ENCODE measurements around the gene CNTN5. TPM values are rescaled to one million over a fixed set of nuclear protein-coding genes. Genes with fewer than 3 reads are reported as not detected.

CNTN5 gene
- total RNA-seq, 1 experiment from 2014 or later, result not detected

- Histone ChIP-seq H3K79me1 (ENCODE audit: insufficient read depth, low read depth, low read length, poor library complexity, severe bottlenecking) (no peaks in the 10 kb centered on the region), H3K18ac (ENCODE audit: insufficient read length, low read depth, low read length) (no peak overlapping the region), H4K91ac (ENCODE audit: insufficient read length, low read depth, low read length) (no peak overlapping the region), H4K5ac (ENCODE audit: insufficient read length, low read depth, low read length) (no peak overlapping the region), H4K20me1 (ENCODE audit: control insufficient read depth, insufficient read depth, insufficient read length) (no peaks in the 10 kb centered on the region), H2AK5ac (ENCODE audit: insufficient read length, low read length) (no peak overlapping the region), H3K79me2 (ENCODE audit: insufficient read depth, low read length) (no peaks in the 10 kb centered on the region), H2BK5ac (ENCODE audit: insufficient read length, low read length) (no peak overlapping the region), H3K27ac (ENCODE audit: insufficient read length, low read depth, low read length) (no peak overlapping the region), H3K56ac (ENCODE audit: insufficient read length, low read depth, low read length) (no peak overlapping the region), H3K27me3 (ENCODE audit: insufficient read depth, low read length) (no peaks in the 10 kb centered on the region), H3K14ac (ENCODE audit: insufficient read depth, low read length) (no peak overlapping the region), H3K9ac (ENCODE audit: extremely low read depth, insufficient read length, low read length) (no peak overlapping the region), H4K8ac (replicated peaks; ENCODE audit: insufficient read length, low read depth, low read length) (no peak overlapping the region), H2BK15ac (ENCODE audit: low read depth, low read length) (no peak overlapping the region), H2BK12ac (ENCODE audit: insufficient read length, low read depth, low read length) (no peak overlapping the region), H3T11ph (ENCODE audit: low read length) (no peak overlapping the region), H3K4me2 (ENCODE audit: insufficient read depth, insufficient read length, low read length) (no peak overlapping the region), H3K23ac (ENCODE audit: insufficient read length, low read depth, low read length) (no peak overlapping the region), H3K23me2 (ENCODE audit: insufficient read length, low read depth, low read length, poor library complexity, severe bottlenecking) (no peaks in the 10 kb centered on the region), H2AFZ (ENCODE audit: low read length) (no peak overlapping the region), H3K4me1 (ENCODE audit: insufficient read depth, low read length) (no peaks in the 10 kb centered on the region), H3K4ac (ENCODE audit: low read depth, low read length) (no peak overlapping the region), H2BK120ac (ENCODE audit: low read depth, low read length, poor library complexity, severe bottlenecking) (no peak overlapping the region), H2BK20ac (ENCODE audit: low read depth, low read length, poor library complexity, severe bottlenecking) (no peak overlapping the region), H3K9me3 (ENCODE audit: control insufficient read depth, low read depth, low read length) (no peaks in the 10 kb centered on the region)
- DNase-seq, result no peak
- H3K4me3 Mint-ChIP-seq, result no peak overlapping the region
- peaks cover 0 to 7% of the 10 kb centered on the region in 2 experiments; a peak in 3 of 5 replicates for H3K9me3 Mint-ChIP-seq
- no peak overlapping the region for H3K27ac Mint-ChIP-seq
- H3K36me3 Mint-ChIP-seq (ENCODE audit: insufficient read depth in 1 of 3, low read depth in 3 of 3), result no peaks in the 10 kb centered on the region
- no CpG with 5 or more reads among the region's 13 CpGs for WGBS (ENCODE audit: extremely low coverage, insufficient read length, low lambda C conversion rate)
- peaks cover 6% of the 10 kb centered on the region in 2 experiments; a peak in 3 of 4 replicates for H3K4me1 Mint-ChIP-seq
- H3K27me3 Mint-ChIP-seq (ENCODE audit: low read depth), result no peaks in the 10 kb centered on the region
- no peak for TF ChIP-seq CTCF (conservative IDR thresholded peaks at IDR 0.05)
Observed at GRCh38 chr11:99531468-99531867, 510.7 kb downstream of the CNTN5 start.
